Activated CD4-positive, CD25-positive, alpha-beta regulatory T cell (primary cell): Measurements from ENCODE around the gene KRT12.
A peak's percentile ranks its signal among the peaks of the same experiment; 100 is the strongest.

Experiments
- DNase-seq, 4 experiments: peaks; one replicate each; lab custom pipeline; 2025; lab: John Stamatoyannopoulos, UW

KRT12 gene

GRCh38 chr17:40843242-40843641 lies 23.8 kb downstream of the KRT12 start:
- no peak for DNase-seq

- no peak for DNase-seq
Measured at GRCh38 chr17:40841246-40841645, 25.8 kb downstream of the KRT12 start.

DNA sequence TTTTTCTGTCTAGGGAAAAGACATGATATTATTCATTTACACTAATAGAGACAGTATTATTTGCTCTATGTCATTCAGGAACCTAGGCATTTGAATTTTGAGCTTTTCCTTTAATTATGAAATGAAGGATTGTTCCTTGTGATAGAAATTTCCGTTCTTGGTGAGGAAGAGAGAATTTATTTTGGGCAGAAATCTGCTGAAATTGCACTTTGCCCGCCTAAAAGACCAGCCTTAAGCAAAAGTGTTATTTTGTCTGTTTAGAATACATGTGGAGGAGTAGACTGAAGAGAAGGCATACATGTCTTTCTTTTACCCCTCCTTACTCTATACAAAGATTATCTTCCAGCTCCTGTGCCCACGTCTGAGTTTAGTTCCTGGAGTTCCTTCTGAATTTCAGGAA lies 27.8 kb downstream of the KRT12 start:
- no peak for DNase-seq

DNA sequence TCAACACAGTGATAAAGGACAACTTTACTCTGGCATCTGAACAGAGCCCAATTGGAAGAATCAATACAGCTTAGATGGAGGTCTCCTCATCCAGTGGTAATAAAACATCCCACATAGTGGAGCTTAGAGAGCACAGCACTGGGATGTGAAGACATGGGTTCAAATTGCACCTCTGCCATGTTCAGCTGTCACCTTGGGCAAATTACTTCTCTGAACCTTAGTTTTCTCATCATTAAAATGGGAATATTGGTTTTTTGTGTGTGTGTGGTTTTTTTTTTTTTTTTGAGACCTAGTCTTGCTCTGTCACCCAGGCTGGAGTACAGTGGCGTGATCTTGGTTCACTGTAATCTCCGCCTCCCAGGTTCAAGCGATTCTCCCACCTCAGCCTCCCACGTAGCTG lies 31.0 kb downstream of the KRT12 start:
- DNase-seq: no peak

GRCh38 chr17:40833882-40834281 lies 33.1 kb downstream of the KRT12 start:
- no peak for DNase-seq

DNA sequence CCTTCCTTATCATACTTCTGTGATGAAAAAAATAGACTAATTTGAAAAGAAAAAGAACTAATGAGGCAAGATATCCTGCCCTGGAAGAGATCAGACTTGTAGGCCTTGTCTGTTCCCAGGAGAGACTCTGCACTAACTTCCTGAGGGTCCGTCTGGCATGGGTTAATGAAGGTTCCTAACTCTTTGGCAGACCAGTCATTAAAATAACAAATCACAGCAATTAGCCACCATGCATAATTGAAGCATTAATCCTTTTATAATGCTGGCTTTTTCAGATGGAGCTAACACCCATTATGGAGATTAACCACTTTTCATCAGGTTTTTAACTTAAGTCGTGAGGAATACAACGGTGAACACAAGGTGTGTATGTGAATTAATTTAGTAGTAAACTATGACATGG lies 34.2 kb downstream of the KRT12 start:
- no peak for DNase-seq

DNA sequence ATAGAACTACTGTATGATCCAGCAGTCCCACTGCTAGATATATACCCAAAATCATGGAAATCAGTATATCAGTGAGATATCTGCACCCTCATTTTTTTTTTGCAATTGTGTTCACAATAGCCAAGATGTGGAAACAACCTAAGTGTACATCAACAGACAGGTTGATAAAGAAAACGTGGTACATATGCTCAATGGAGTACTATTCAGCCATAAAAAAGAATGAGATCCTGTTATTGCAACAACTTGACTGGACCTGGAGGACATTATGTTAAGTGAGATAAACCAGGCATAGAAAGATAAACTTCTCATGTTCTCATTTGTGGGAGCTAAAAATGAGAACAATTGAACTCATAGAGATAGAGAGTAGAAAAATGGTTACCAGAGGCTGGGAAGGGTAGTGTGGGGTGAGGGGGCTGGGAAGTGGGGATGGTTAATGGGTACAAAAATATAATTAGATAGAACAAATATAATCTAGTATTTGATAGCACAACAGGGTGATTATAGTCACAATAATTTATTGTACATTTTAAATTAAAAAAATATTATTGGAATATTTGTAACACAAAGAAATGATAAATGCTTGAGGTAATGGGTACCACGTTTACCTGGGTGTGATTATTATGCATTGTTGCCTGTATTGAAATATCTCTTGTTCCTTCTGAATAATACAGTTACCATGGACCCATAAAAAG lies 36.8 kb downstream of the KRT12 start:
- no peak for DNase-seq

GRCh38 chr17:40828454-40829044 lies 38.5 kb downstream of the KRT12 start:
- DNase-seq: no peak

GRCh38 chr17:40827746-40828453 lies 39.1 kb downstream of the KRT12 start:
- no peak for DNase-seq

GRCh38 chr17:40825599-40825998 lies 41.4 kb downstream of the KRT12 start:
- no peak for DNase-seq

DNA sequence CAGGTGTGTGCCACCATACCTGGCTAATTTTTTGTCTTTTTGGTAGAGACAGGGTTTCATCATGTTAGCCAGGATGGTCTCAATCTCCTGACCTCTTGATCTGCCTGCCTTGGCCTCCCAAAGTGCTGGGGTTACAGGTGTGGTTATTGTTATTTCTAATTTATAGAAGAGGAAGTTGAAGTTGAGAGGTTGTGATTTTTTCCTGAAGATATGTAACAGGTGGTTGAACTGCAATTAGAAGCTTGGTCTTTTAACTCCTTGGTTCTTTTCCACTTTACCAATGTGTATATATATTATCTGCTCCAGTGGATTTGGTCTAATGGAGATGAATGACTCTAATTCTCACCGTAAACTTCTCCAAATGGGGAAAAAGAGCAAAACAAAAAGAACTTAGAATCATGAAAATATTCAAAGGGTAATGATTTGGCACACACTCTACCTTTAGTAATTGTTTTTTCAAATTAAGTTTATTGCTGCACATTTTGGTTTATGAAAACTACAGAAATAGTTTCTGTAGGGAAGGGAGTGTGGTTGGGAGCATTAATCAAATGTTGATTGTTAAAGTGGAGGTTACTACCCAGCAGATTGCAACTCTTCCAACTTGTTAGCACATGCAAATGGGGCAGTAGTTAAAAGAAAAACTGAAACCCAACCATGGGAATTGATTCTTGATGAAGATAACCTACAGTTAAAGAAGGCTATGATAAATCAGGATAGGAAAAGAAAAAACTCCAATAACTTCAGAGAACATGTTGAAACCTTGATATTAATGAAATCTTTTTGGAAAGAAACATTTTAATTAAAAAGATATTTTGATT lies 42.8 kb downstream of the KRT12 start:
- no peak for DNase-seq

- DNase-seq: no peak
Measured at GRCh38 chr17:40822132-40822812, 44.8 kb downstream of the KRT12 start, which contains the start of gene KRT10. Gene KRT10 (minus strand): TSS chr17:40822614. CDS start chr17:40822585, 29 bp downstream.

GRCh38 chr17:40821536-40821935 lies 45.5 kb downstream of the KRT12 start:
- DNase-seq: no peak

GRCh38 chr17:40820228-40820838 lies 46.7 kb downstream of the KRT12 start:
- DNase-seq: no peak

DNA sequence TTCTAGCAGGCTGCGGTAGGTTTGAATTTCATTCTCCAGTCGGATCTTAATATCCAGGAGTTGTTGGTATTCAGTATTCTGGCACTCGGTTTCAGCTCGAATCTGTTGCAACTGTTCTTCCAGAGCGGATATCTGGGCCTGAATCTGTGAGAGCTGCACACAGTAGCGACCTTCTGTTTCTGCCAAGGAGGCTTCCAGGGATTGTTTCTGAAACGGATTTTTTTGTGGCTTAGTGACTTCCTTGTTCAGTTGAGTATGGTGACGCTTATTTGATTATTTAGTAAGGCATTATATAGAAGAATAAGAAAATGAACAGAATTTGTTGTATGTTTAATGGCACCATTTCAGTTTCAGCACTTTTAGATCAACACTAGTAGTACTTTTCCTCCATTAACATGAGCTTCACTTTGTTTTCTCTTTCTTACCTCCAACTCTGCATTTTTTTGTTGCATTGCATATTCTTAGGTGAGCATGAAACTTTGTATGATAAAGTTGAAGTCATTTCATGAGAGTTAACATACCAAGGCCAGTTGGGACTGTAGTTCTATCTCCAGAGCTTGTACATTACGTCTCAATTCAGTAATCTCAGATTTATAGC lies 47.4 kb downstream of the KRT12 start:
- no peak for DNase-seq

GRCh38 chr17:40818733-40819527 lies 48.1 kb downstream of the KRT12 start:
- DNase-seq: peak; percentile 63 to 83 (median 73)

DNA sequence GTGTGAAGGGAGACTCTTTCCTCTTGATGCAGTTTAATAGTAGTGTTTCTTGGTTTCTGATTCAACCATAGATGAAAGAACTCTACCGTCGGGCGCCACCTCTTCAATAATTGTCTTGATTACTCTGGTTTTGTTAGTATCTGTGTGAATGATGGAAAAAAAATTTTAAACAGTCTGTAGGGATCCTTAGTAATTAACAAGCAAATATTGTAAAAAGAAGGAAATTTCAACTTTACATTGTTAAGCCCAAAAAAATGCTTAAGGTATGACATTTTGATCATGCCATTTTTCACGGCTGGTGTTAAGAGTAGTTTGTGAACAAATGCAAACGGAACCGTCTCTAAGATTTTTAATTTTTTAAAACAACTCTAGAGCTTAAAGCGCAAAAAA lies 48.7 kb downstream of the KRT12 start:
- no peak for DNase-seq

GRCh38 chr17:40817103-40817682 lies 49.8 kb downstream of the KRT12 start:
- no peak for DNase-seq

GRCh38 chr17:40816569-40816968 lies 50.5 kb downstream of the KRT12 start:
- no peak for DNase-seq

DNA sequence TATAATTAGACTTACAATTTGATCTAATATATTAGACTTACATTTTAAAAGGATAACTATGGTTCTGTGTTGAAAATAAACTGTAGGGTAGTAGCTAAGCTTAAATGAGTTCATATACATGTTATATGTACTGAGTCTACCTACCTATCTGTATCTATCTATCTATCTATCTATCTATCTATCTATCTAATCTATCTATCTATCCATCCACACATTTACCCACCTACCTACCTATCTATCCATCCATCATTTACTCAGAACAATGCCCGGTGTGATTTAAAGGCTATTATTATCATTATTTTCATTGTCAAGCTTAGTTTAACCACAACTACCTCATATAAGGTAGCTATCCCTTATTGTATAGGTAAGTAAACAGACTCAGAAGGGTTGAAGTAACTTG lies 51.6 kb downstream of the KRT12 start:
- no peak for DNase-seq
